H7 (cell line): ENCODE measurements around the gene TRIM7. TPM values are rescaled to one million over a fixed set of nuclear protein-coding genes. Genes with fewer than 3 reads are reported as not detected.

Experiments used
- DNase-seq: peaks from one replicate; pipeline ENCODE4 v3.0.0; 2012
- H3K27me3 ChIP-seq: 2 replicates; pipeline ENCODE4 v1.6.0; 2011; ENCODE audit warnings: mild to moderate bottlenecking, low read length; ENCODE audit not compliant: control insufficient read depth, insufficient read depth
- H3K36me3 ChIP-seq: replicated peaks from 2 replicates; pipeline ENCODE4 v1.5.1; 2011; ENCODE audit warnings: low read length; ENCODE audit not compliant: control insufficient read depth, insufficient read depth
- H3K4me3 ChIP-seq: 2 replicates; pipeline ENCODE4 v1.5.1; 2011; ENCODE audit warnings: low read depth, mild to moderate bottlenecking, control low read depth, low read length, moderate library complexity; ENCODE audit not compliant: insufficient read depth
- total RNA-seq: library from RNA; depleted of rRNA; stranded (reverse); fragments of >200 nt; shearing (Covaris generic); gene quantifications from 2 replicates; pipeline ENCODE4 v1.2.3, GENCODE V29; 2014

TRIM7 gene
- total RNA-seq, 1 experiment from 2014 or later = 0.07 TPM

DNA sequence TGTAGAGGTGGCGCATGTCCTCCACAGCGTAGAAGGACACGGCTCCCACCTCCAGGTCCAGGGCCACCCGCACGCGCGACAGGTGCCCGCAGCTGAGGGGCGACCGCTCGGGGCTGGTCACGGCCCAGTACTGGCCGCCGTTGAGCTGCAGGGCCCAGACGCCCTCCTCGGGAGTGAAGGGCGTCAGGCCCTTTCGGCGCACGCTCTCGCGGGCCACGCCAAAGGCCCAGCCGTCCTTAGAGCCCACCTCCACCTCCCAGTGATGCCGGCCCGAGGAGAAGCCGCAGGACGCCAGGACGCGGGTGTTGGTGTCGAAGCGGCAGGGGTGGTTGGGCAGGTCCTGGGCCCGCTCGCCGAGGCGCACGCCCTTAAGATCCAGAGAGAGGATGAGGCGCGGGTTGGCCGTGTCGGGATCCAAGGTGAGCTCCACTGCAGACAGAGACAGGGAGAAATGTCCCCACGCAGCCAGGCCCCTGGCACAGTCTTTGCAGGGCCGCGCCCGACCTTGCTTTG, 9.7 kb downstream of the TRIM7 start:
- Histone ChIP-seq H3K27me3 (peaks cover 18% of the 10 kb centered on the region), H3K4me3 (no peak overlapping the region), H3K36me3 (no peaks in the 10 kb centered on the region)
- DNase-seq = no peak

DNA sequence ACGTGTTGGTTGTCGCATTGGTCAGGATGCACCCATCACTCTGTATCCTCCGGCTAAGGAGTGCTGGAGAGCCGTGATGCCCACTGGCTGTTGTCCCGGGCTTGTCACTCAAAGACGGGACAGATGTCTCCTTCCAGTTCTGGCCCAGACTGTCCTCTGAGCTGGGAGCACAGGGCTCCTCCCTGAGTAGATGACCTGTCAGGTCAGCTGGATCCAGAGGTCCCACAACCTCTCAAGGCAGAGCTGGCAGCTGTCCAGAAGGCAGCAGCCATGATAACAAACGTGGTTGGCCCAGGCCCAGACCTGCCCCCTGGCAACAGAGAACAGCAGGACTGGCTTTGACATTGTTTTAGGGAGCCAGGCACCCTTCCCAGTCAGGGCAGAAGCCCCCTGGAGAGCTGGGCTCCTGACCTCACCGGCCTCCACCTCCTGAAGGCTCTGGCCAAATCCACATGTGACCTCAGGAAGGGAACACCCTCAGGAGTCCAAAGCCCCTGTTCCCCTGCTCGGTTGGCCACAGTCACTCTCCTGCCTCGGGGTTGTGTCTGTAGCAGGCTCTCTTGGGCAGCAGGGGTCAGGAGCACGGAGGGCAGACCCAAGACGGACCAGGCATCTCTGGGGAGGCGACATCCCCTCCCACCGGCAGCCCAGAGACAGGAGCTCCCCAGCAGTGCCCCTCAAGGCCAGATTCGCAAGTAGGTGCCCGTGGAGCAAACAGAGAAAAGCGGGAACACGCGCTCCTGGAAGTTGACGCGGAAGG, 10.3 kb downstream of the TRIM7 start:
- DNase-seq = peak; percentile 57
- no peak overlapping the region for H3K4me3 ChIP-seq

GRCh38 chr5:181193656-181194055, 11.3 kb downstream of the TRIM7 start:
- Histone ChIP-seq H3K4me3 (no peak overlapping the region), H3K27me3 (peaks cover 26% of the 10 kb centered on the region), H3K36me3 (no peaks in the 10 kb centered on the region)
- DNase-seq = no peak

More for the DNA sequence above, 10.3 kb downstream of the TRIM7 start:
- H3K27me3 ChIP-seq = peaks cover 21% of the 10 kb centered on the region
- H3K36me3 ChIP-seq = no peaks in the 10 kb centered on the region

DNA sequence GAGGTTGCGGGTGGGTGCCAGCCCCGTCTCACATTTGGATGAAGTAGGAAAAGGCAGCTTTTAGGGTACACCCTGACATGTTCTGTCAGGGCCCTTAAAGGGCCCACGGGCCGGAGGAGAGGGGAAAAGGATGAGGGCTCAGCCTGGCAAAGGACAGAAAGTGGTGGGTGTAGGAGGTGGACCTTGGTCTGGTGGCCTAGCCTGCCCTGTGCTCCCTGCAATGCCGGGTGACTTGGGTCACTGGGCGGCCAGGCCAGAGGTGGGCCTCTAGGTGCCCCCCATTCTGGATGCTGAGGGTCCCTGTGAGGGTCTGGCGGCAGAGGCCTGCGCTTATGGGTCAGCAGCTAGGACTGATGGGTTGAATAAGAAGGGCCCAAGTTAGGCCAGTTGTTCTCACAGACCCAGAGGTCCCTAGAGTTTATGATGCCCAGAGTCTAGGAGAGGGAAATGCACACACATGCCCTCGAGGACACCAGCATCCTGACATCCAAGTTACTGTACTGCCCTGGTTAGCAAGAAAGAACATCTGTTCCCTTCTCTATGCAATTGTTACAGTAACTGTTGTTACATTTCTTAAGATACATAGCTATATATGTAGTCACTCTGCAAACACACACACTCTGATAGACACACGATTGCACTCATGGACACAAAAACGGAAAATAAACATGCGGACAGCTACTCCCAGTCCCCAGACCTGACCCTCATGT, 12.5 kb downstream of the TRIM7 start:
- H3K36me3 ChIP-seq = no peaks in the 10 kb centered on the region
- H3K4me3 ChIP-seq = peak overlapping the region; percentile 83
- H3K27me3 ChIP-seq = peaks cover 26% of the 10 kb centered on the region
- peak; percentile 62 for DNase-seq

GRCh38 chr5:181191526-181192336, 13.3 kb downstream of the TRIM7 start:
- peak; percentile 96 for DNase-seq
- peak overlapping the region; percentile 83 for H3K4me3 ChIP-seq
- H3K36me3 ChIP-seq = no peaks in the 10 kb centered on the region
- H3K27me3 ChIP-seq = peaks cover 26% of the 10 kb centered on the region

DNA sequence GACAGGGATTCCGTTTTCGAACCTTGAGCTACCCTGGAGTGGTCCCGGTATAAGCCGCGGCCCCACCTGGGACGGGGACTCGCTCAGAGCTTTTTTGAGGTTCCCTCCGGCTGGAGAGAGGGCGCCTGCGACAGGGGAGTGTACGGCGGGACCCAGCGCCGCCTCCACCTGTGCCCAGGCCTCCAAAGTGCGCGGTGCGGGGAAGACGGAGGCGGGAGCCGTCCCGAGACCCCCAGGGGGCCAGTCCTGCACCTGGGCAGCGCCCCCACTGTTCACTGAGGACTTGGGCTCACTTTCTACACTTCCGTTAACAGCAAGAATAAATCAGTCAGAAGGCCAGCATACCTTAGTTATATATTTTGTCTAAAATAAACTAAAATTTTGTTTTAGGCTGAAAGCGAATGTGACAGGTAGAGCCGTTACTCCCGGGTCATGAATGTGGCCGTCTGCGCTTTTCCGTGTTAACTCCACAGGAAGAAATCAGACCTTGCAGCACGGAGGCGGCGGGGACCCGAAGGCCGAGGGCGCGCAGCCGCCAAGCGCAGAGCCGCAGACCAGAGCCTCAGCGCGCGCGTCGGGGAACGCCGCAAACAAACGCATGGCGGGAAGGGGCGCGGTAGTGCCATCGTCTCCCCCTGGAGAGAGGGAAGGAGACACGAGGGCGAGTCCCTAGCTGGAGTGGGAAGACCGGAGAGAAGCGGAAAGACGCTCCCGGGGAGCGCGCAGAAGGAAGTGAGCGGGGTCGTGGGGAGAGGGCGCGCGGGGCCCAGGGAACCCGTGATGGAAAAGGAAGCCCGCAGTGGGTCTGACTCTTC, 14.1 kb downstream of the TRIM7 start:
- peak; percentile 69 for DNase-seq
- Histone ChIP-seq H3K27me3 (peaks cover 26% of the 10 kb centered on the region), H3K4me3 (peak overlapping the region; percentile 83), H3K36me3 (no peaks in the 10 kb centered on the region)

GRCh38 chr5:181189962-181190710, 14.9 kb downstream of the TRIM7 start:
- H3K4me3 ChIP-seq = peak overlapping the region; percentile 83
- H3K27me3 ChIP-seq = peaks cover 26% of the 10 kb centered on the region
- peak; percentile 63 for DNase-seq
- no peaks in the 10 kb centered on the region for H3K36me3 ChIP-seq

- Histone ChIP-seq H3K27me3 (peaks cover 26% of the 10 kb centered on the region), H3K4me3 (peak overlapping the region; percentile 83), H3K36me3 (no peaks in the 10 kb centered on the region)
- peak; percentile 63 for DNase-seq
These were observed 15.5 kb downstream of the TRIM7 start for GRCh38 chr5:181189363-181189961.

- Histone ChIP-seq H3K27me3 (peaks cover 26% of the 10 kb centered on the region), H3K4me3 (peak overlapping the region; percentile 83), H3K36me3 (no peaks in the 10 kb centered on the region)
- DNase-seq = peak; percentile 67
These were observed 16.2 kb downstream of the TRIM7 start for GRCh38 chr5:181188700-181189362.

GRCh38 chr5:181187500-181188213, 17.3 kb downstream of the TRIM7 start:
- H3K4me3 ChIP-seq = peak overlapping the region; percentile 83
- peak; percentile 84 for DNase-seq
- H3K27me3 ChIP-seq = peaks cover 26% of the 10 kb centered on the region
- no peaks in the 10 kb centered on the region for H3K36me3 ChIP-seq

DNA sequence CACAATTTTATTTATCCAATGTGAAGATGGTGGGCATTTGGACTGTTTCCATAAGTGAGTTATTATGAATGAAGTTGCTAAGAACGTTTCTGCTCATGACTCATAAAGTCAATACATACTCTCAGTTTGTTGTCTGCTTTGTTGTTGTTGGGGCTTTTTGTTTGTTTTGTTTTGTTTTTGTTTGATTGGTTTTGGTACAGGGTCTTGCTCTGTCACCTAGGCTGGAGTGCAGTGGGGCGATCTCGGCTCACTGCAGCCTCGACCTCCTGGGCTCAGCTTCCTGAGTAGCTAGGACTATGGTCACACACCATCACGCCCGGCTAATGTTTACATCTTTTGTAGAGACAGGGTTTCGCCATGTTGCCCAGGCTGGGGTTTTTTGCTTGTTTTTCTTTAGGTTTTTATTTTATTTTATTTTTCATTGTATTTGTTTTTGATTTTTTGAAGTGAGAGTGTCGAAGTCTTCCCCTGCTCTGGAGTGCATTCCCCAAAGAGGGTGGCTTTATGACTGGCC, 18.0 kb downstream of the TRIM7 start:
- peaks cover 26% of the 10 kb centered on the region for H3K27me3 ChIP-seq
- no peak for DNase-seq

GRCh38 chr5:181186022-181186421, 19.0 kb downstream of the TRIM7 start:
- peaks cover 22% of the 10 kb centered on the region for H3K27me3 ChIP-seq
- no peak overlapping the region for H3K4me3 ChIP-seq
- no peak for DNase-seq

More for the DNA sequence above, 18.0 kb downstream of the TRIM7 start:
- Histone ChIP-seq H3K36me3 (no peaks in the 10 kb centered on the region), H3K4me3 (peak overlapping the region; percentile 83)

More at GRCh38 chr5:181186022-181186421, 19.0 kb downstream of the TRIM7 start:
- no peaks in the 10 kb centered on the region for H3K36me3 ChIP-seq
